ENCODE measurements around the gene IRAK1. TPM values are rescaled to one million over a fixed set of nuclear protein-coding genes. Genes with fewer than 3 reads are reported as not detected.

Gene IRAK1
- total and polyA plus RNA-seq, 2 of the 13 experiments (the other 11 are each of a cell fraction or from before 2014, with no cell fraction given) = 57.7 to 77.3 TPM

- H3K9me3 ChIP-seq (ENCODE audit: low read length) = no peaks in the 10 kb centered on the region
- ATAC-seq (peak; percentile 74), DNase-seq (ENCODE audit: low spot score) (peak; percentile 65), FAIRE-seq (no peak)
- in situ Hi-C loops (cut with HindIII; ENCODE audit: extremely low pct_ligation_motif_present, low pct_unique_long_range_greater_than_20kb) (loop anchor here (5.0 kb wide), 1 partner anchor 41 kb away; no protein-coding TSS in a partner anchor), intact Hi-C loops (cut with micrococcal nuclease; ENCODE audit: unreplicated experiment) (no loop called here)
- H3K4me3 ChIP-seq (replicated peaks in 1 of 3; ENCODE audit: insufficient read depth in 1 of 3, low read depth in 2 of 3, low read length in 3 of 3) = peak overlapping the region; percentile 85 to 90 (median 89)
- H3K27ac ChIP-seq (ENCODE audit: extremely low read length, insufficient read depth, low read length) = peak overlapping the region; percentile 100
- H3K4me1 ChIP-seq (ENCODE audit: insufficient read depth, low read length) = peaks cover 60% of the 10 kb centered on the region
- ChIA-PET CTCF (ENCODE audit: low intra/inter-chr PET ratio, low total read pairs) (no interaction called here), POLR2A (interaction anchor here (1.0 to 6.3 kb wide), 6 partner anchors 24 to 49 kb away, joined by 3 to 54 read pairs (median 9); partner anchors contain the start of gene NAA10)
- no peak overlapping the region for H2AFZ ChIP-seq (ENCODE audit: low read length)
- no TSS peak for BruUV-seq (replicated peaks)
- WGBS (ENCODE audit: low lambda C conversion rate) = no CpG with 5 or more reads among the region's 34 CpGs
- H3K36me3 ChIP-seq (replicated peaks in 1 of 2; ENCODE audit: control insufficient read depth in 1 of 2, insufficient read depth in 2 of 2, low read length in 2 of 2) = peaks cover 0 to 11% of the 10 kb centered on the region in 2 experiments; a peak in 2 of 5 replicates
- peak overlapping the region; percentile 100 for H3K9ac ChIP-seq (ENCODE audit: insufficient read depth, low read depth, low read length)
- H3K79me2 ChIP-seq (ENCODE audit: insufficient read depth, low read length) = peaks cover 56% of the 10 kb centered on the region
- H3K4me2 ChIP-seq (ENCODE audit: low read depth, low read length) = peak overlapping the region; percentile 64
- peaks cover 33% of the 10 kb centered on the region for H4K20me1 ChIP-seq (ENCODE audit: insufficient read depth, low read length)
- no peaks in the 10 kb centered on the region; a peak in 1 of 5 replicates for H3K27me3 ChIP-seq (ENCODE audit: control insufficient read depth in 1 of 2, insufficient read depth in 2 of 2, low read length in 2 of 2)
- TF ChIP-seq LRRFIP1 (CRISPR knock-in tag; conservative IDR thresholded peaks at IDR 0.05) = no peak
- no peak for TF ChIP-seq GZF1 (CRISPR knock-in tag; IDR thresholded peaks at IDR 0.05)
- no peak for TF ChIP-seq TBL1XR1 (IDR thresholded peaks at IDR 0.05; ENCODE audit: borderline replicate concordance, low read length, partially characterized antibody)
- TF ChIP-seq ZNF850 (CRISPR knock-in tag; conservative IDR thresholded peaks at IDR 0.05) = no peak
- TF ChIP-seq YEATS2 (CRISPR knock-in tag; IDR thresholded peaks at IDR 0.05; ENCODE audit: borderline replicate concordance) = no peak
- TF ChIP-seq EED (CRISPR knock-in tag; IDR thresholded peaks at IDR 0.05) = no peak
- TF ChIP-seq ZNF12 (CRISPR knock-in tag; IDR thresholded peaks at IDR 0.05) = no peak
- no peak for TF ChIP-seq ZNF549 (CRISPR knock-in tag; IDR thresholded peaks at IDR 0.05)
- no peak for TF ChIP-seq NR2F6 (IDR thresholded peaks at IDR 0.05)
- TF ChIP-seq NR2F6 (CRISPR knock-in tag; IDR thresholded peaks at IDR 0.05) = no peak
- TF ChIP-seq FOXK2 (IDR thresholded peaks at IDR 0.05) = no peak
- TF ChIP-seq ZNF746 (CRISPR knock-in tag; IDR thresholded peaks at IDR 0.05) = no peak
- no peak for TF ChIP-seq KLF13 (CRISPR knock-in tag; IDR thresholded peaks at IDR 0.05)
- TF ChIP-seq MAFG (CRISPR knock-in tag; IDR thresholded peaks at IDR 0.05) = no peak
- no peak for TF ChIP-seq ELF3 (CRISPR knock-in tag; IDR thresholded peaks at IDR 0.05)
- no peak for TF ChIP-seq FOXC1 (CRISPR knock-in tag; IDR thresholded peaks at IDR 0.05; ENCODE audit: borderline replicate concordance)
- TF ChIP-seq ZNF333 (CRISPR knock-in tag; IDR thresholded peaks at IDR 0.05; ENCODE audit: borderline replicate concordance) = no peak
- TF ChIP-seq TMF1 (CRISPR knock-in tag; IDR thresholded peaks at IDR 0.05; ENCODE audit: low read depth) = no peak
- TF ChIP-seq CHCHD3 (CRISPR knock-in tag; IDR thresholded peaks at IDR 0.05) = no peak
- TF ChIP-seq ZNF598 (CRISPR knock-in tag; IDR thresholded peaks at IDR 0.05; ENCODE audit: borderline replicate concordance) = no peak
- no peak for TF ChIP-seq ARID2 (CRISPR knock-in tag; IDR thresholded peaks at IDR 0.05; ENCODE audit: borderline replicate concordance)
- TF ChIP-seq TAF1 (CRISPR knock-in tag; IDR thresholded peaks at IDR 0.05) = peak; percentile 57
- TF ChIP-seq ZEB1 (IDR thresholded peaks at IDR 0.05; ENCODE audit: insufficient replicate concordance, low read depth) = no peak
Observed at GRCh38 chrX:153971124-153971449, 48.6 kb downstream of the IRAK1 start.

All from HepG2 (cell line).